Activated naive CD4-positive, alpha-beta T cell treated with Interleukin-2 at 50 U/mL for 16 hours (primary cell): ENCODE results near the gene FPGS.
"Not testable (repeated sequence)": the region's sequence is repeated elsewhere in the genome, so short reads cannot be mapped to it uniquely, and the experiment has no call there.

Experiments
- DNase-seq: peaks from one replicate; pipeline ENCODE4 v3.0.0-alpha.2; 2020

Gene FPGS, protein sequence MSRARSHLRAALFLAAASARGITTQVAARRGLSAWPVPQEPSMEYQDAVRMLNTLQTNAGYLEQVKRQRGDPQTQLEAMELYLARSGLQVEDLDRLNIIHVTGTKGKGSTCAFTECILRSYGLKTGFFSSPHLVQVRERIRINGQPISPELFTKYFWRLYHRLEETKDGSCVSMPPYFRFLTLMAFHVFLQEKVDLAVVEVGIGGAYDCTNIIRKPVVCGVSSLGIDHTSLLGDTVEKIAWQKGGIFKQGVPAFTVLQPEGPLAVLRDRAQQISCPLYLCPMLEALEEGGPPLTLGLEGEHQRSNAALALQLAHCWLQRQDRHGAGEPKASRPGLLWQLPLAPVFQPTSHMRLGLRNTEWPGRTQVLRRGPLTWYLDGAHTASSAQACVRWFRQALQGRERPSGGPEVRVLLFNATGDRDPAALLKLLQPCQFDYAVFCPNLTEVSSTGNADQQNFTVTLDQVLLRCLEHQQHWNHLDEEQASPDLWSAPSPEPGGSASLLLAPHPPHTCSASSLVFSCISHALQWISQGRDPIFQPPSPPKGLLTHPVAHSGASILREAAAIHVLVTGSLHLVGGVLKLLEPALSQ

DNA sequence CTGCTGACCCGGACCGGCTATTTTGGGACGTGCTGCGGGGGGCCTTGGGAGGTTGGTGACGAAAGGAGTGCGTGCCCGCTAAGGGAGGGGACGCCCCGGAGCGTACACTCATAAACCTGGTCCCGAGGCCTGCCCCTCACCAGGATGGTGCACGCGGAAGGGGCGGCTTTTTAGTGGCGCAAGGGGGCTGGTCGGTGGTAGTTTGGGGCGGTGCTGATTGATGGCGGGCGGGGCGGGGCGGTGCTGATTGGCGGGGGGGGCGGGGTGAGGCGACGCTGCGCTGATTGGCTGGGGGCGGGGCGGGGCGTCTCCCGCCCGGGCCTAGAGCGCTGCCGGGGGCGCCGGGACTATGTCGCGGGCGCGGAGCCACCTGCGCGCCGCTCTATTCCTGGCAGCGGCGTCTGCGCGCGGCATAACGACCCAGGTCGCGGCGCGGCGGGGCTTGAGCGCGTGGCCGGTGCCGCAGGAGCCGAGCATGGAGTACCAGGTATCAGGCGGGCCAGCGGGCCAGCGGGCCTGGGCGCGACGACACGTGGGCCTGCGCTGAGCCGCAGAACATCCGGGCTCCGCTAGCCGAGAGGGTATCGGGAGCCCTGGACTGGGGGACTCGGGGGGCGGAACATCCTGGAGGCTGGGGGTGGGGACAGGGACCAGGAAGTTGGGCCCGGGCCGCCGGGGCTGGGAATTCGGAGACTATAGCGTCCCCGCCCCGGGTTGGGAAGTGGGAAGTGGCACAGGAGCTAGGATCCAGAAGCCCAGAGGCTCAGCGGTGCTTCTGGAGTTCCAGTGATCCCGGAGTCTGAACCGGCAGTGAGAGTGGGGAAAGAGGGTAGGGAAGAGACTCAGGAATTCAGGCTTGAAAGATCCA is at the start of gene FPGS:
TSS of gene FPGS (plus strand) at position 307 of the 868 bp plus-strand sequence. CDS start at position 350, 43 bp downstream.
- DNase-seq: peak; percentile 83

DNA sequence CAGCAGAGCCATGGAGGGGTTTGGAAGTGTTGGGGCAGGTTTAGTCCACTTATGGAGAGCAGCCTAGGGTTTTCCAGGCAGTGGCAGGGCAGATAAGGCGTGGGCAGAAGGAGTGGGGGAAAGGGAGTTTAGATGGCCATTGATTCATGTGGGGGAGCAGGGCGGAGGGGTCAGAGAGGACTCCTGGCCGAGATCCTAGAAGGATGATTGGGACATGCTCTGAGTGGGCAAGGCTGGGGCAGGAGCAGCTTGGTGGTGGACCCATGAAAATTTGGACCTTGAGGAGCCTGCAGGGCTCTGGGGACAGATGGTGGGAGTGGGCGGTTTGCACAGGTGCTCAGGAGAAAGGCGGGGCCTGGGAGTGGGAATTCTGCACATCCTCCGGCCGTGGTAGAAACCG is 49.5 kb upstream of the FPGS start:
- DNase-seq: no peak

GRCh38 chr9:127753622-127754021 is 49.1 kb upstream of the FPGS start:
- DNase-seq: no peak

- DNase-seq: no peak
These were observed 48.3 kb upstream of the FPGS start for GRCh38 chr9:127754099-127755060.

DNA sequence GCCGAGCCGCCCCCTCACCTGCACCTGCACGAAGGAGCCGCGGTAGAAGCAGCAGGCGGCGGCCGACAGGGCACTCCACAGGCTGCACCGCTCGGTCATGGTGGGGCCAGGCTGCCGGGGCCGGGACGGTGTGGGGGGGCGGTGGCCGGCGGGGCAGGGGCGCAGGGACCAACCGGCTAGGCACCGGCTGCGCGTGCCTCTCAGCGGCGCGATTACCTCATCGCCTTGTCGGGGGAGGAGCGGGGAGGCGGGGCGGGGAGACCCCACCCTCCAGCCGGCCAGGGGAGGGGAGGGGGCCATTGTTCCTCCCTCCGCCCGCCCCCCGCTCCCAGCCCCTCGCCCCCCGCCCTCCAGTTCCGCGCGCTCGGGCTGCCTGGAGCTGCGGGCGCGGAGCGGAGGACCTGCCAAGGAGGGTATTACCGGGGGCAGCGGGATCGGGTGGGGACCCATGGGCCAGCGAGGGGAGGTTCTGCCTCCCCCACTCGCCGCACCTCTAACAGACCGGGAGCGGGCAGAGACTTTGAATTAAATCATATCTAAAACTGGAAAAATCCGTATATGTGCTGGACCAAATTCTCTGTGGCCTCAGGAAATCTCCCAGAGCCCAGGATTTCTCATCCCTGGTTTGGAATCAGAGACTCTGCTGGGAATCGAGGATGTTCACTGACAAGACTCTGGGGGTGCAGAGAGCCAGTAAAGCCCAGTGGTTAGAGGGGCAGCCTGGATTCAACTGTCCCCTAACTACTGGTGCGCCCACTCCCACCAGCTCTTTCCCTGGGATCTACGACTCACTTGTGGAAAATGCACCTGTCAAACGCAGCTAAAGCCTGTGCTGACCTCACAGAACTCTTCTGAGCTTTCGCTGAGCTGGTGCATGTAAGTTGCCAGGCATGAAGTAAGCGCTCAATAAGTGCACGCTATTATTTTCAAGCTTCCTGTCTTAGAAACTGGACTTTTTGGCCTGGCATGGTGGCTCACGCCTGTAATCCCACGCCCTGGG is 47.3 kb upstream of the FPGS start:
- DNase-seq: no peak

- DNase-seq: no peak
These were observed 46.4 kb upstream of the FPGS start for GRCh38 chr9:127756233-127756632.

DNA sequence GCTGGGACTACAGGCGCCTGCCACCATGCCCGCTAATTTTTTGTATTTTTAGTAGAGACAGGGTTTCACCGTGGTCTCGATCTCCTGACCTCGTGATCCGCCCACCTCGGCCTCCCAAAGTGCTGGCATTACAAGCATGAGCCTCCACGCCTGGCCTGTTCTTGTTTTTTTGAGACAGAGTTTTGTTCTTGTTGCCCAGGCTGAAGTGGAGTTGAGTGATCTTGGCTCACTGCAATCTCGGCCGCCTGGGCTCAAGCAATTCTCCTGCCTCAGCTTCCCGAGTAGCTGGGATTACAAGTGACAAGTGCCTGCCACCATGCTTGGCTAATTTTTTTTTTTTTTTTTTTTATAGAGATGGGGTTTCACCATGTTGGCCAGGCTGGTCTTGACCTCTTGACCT is 45.9 kb upstream of the FPGS start:
- DNase-seq: not testable (repeated sequence)

DNA sequence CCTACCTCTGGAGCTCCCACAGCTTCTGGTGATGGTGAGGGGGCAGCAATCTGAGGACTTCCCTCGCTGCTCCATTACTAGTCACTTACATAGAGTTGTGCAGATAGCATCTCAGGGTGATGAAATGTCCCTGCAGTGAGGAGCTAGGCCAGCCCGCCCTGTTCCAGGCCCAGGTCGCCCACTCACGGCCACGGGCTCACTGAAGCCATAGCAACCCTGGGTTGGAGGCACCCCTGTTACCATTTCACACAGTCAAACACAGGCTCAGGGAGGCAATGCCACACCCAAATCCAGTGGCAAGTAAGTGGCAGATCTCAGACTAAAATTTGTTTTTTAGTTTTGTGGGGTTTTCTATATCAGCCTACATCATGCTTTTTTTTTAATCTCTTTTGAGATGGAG is 43.8 kb upstream of the FPGS start:
- DNase-seq: no peak

DNA sequence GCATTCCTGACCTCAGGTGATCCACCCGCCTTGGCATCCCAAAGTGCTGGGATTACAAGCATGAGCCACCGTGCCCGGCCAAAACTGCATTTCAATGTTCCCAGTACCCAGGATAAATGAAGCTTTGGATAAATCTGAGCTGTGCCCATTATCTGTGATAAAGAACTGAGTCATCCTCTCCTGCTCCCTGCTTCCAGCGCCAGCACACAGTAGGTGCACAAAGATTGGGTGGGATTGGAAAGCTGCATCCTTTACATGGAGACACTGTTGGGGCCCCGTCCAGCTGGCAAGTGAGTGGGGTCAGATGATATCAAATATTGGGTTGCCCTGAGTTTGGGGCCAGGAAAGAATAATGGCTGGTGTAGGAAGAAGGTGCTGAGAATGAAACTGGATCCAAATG is 41.6 kb upstream of the FPGS start:
- DNase-seq: no peak

- DNase-seq: no peak
These were observed 41.2 kb upstream of the FPGS start for GRCh38 chr9:127761491-127761956.

- no peak for DNase-seq
These were observed 40.5 kb upstream of the FPGS start for GRCh38 chr9:127762111-127762676.

GRCh38 chr9:127763918-127764384 is 38.7 kb upstream of the FPGS start:
- peak; percentile 40 for DNase-seq

- DNase-seq: no peak
These were observed 37.3 kb upstream of the FPGS start for GRCh38 chr9:127765418-127765817.

GRCh38 chr9:127767410-127767809 is 35.3 kb upstream of the FPGS start:
- DNase-seq: no peak

GRCh38 chr9:127767909-127768331 is 34.8 kb upstream of the FPGS start:
- no peak for DNase-seq

DNA sequence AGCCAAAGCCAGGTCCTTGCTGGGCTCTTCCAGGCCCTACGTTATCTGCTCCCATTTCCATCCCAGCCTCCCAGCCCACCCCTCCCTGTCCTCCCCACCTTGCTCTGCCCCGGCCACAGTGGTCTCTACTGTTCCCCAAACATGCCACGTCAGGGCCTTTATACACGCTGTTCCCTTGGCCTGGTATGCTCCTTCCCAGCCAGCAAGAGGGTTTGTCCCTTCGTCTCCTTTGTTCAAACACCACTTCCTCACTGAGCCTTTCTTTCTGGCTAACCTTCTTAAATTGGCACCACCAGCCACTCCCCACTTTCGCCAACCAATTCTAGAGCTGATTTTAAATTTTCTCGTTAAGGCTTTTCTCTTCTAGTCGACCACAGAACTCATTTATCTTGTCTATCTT is 34.0 kb upstream of the FPGS start:
- DNase-seq: no peak

- DNase-seq: no peak
These were observed 33.6 kb upstream of the FPGS start for GRCh38 chr9:127769101-127769500.

GRCh38 chr9:127769929-127770582 is 32.6 kb upstream of the FPGS start:
- DNase-seq: no peak

DNA sequence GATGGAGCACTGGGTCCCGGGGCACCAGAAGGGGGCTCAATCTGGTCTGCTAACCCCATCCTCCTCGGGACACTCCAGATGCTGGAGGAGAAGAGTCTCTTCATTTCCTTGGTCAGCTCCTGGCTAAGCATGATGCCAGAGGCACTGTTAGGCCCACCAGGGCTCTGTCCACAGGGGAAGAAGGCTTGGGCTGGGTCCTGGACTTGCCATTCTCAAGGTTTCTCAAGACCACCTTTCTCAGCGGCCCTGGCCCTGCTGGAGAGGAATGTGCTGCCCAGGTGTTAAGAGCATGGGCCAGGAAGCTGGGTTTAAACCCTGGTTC is 32.1 kb upstream of the FPGS start:
- DNase-seq: no peak
